ENCODE results near the gene LAMA3. TPM values are rescaled to one million over a fixed set of nuclear protein-coding genes. Genes with fewer than 3 reads are reported as not detected.

Gene LAMA3
- total RNA-seq, 1 donor = 2.4 TPM

Other genes with a start within 250 kb of the LAMA3 start
- gene RIOK3, start 236.2 kb upstream of the LAMA3 start, total RNA-seq = 28.3 TPM
- gene RMC1, start 185.9 kb upstream of the LAMA3 start, total RNA-seq = 26.4 TPM
- 20.5 TPM for gene NPC1, start 102.9 kb upstream of the LAMA3 start, total RNA-seq
- under 0.01 TPM for gene ANKRD29, start 26.5 kb upstream of the LAMA3 start, total RNA-seq